Measurements from ENCODE around the gene PARP16. TPM values are rescaled to one million over a fixed set of nuclear protein-coding genes. Genes with fewer than 3 reads are reported as not detected.

Gene PARP16
- total and polyA plus RNA-seq, 9 of the 15 experiments (the other 6 are each of a cell fraction or from before 2014, with no cell fraction given): 3.0 to 9.9 (median 5.8) TPM

DNA sequence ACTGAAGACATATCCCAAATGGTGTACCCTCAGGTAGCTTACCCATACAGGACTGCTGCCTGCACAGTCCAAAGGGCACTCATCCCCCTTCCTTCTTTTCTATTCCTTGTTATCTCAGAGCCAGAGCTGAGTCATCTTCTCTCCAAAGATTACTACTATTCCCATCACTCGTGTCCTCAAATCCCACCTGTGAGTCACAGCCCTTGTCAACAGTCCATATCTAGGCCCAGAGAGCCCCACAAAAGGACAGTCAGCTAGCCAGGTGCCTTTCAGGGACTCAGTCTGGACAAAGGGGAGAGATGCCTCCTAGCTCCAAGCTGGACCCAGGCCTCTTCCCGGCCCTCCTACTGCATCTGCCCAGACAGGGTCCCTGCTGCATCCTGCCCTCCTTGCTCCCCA lies 11.0 kb downstream of the PARP16 start (continued):
- TF ChIP-seq, protein P1, sequence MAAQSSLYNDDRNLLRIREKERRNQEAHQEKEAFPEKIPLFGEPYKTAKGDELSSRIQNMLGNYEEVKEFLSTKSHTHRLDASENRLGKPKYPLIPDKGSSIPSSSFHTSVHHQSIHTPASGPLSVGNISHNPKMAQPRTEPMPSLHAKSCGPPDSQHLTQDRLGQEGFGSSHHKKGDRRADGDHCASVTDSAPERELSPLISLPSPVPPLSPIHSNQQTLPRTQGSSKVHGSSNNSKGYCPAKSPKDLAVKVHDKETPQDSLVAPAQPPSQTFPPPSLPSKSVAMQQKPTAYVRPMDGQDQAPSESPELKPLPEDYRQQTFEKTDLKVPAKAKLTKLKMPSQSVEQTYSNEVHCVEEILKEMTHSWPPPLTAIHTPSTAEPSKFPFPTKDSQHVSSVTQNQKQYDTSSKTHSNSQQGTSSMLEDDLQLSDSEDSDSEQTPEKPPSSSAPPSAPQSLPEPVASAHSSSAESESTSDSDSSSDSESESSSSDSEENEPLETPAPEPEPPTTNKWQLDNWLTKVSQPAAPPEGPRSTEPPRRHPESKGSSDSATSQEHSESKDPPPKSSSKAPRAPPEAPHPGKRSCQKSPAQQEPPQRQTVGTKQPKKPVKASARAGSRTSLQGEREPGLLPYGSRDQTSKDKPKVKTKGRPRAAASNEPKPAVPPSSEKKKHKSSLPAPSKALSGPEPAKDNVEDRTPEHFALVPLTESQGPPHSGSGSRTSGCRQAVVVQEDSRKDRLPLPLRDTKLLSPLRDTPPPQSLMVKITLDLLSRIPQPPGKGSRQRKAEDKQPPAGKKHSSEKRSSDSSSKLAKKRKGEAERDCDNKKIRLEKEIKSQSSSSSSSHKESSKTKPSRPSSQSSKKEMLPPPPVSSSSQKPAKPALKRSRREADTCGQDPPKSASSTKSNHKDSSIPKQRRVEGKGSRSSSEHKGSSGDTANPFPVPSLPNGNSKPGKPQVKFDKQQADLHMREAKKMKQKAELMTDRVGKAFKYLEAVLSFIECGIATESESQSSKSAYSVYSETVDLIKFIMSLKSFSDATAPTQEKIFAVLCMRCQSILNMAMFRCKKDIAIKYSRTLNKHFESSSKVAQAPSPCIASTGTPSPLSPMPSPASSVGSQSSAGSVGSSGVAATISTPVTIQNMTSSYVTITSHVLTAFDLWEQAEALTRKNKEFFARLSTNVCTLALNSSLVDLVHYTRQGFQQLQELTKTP (IDR thresholded peaks at IDR 0.05; ENCODE audit: low read depth in 1 of 2, partially characterized antibody in 2 of 2): peak in 1 of 2 experiments; percentile 55
- TF ChIP-seq, protein P2, sequence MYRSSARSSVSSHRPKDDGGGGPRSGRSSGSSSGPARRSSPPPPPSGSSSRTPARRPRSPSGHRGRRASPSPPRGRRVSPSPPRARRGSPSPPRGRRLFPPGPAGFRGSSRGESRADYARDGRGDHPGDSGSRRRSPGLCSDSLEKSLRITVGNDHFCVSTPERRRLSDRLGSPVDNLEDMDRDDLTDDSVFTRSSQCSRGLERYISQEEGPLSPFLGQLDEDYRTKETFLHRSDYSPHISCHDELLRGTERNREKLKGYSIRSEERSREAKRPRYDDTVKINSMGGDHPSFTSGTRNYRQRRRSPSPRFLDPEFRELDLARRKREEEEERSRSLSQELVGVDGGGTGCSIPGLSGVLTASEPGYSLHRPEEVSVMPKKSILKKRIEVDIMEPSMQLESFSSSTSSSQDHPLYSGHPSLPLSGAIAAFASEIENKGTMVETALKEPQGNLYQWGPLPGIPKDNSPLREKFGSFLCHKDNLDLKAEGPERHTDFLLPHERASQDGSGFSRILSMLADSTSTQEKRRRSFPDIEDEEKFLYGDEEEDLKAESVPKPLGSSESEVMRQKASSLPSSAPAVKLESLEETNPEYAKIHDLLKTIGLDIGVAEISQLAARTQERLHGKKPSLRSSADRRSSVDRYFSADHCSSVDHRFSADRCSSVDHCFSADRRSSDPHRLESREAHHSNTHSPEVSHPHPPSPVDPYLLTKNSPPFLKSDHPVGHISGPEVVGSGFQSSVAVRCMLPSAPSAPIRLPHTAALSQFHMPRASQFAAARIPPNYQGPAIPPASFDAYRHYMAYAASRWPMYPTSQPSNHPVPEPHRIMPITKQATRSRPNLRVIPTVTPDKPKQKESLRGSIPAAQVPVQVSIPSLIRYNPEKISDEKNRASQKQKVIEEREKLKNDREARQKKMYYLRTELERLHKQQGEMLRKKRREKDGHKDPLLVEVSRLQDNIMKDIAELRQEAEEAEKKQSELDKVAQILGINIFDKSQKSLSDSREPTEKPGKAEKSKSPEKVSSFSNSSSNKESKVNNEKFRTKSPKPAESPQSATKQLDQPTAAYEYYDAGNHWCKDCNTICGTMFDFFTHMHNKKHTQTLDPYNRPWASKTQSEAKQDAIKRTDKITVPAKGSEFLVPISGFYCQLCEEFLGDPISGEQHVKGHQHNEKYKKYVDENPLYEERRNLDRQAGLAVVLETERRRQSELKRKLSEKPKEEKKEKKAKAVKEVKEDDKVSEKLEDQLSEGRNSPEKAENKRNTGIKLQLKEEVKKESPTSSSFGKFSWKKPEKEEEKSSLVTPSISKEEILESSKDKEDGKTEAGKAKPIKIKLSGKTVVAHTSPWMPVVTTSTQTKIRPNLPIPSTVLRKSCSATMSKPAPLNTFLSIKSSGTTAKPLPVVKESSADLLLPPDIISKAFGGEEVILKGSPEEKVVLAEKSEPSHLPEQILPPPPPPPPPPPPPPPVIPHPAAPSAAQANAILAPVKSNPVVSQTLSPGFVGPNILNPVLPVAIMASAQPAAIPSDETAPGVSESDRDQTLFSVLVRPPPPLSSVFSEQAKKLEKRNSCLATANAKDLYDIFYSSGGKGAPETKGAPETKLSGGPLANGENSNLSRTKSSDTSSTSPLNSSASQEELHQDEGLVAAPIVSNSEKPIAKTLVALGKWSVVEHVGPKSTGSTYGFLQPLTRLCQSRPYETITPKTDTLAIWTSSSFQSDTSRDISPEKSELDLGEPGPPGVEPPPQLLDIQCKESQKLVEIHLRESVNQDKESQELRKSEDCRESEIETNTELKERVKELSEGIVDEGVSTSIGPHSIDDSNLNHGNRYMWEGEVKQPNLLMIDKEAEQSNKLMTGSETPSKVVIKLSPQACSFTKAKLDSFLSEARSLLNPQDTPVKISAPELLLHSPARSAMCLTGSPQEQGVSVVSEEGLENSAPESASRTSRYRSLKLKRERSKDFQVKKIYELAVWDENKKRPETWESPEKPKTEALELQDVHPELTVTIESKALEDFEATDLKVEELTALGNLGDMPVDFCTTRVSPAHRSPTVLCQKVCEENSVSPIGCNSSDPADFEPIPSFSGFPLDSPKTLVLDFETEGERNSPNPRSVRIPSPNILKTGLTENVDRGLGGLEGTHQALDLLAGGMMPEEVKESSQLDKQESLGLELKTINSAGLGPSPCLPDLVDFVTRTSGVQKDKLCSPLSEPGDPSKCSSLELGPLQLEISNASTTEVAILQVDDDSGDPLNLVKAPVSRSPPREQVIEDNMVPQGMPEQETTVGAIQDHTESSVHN (IDR thresholded peaks at IDR 0.05; ENCODE audit: borderline replicate concordance in 1 of 2, low read depth in 1 of 2): peak in 1 of 2 experiments; percentile 48; a peak in 1 of 4 replicates
- TF ChIP-seq SOX6 (IDR thresholded peaks at IDR 0.05) (peak; percentile 67; the same call in 1 of the 2 replicates), NCOA1 (IDR thresholded peaks at IDR 0.05; ENCODE audit: low read depth) (peak; percentile 71), TAF15 (IDR thresholded peaks at IDR 0.05; ENCODE audit: low read depth, low read length) (no peak), MEIS2 (IDR thresholded peaks at IDR 0.05; ENCODE audit: partially characterized antibody) (peak; percentile 29), SMARCA4 (IDR thresholded peaks at IDR 0.05) (peak; percentile 87), NFE2 (IDR thresholded peaks at IDR 0.05; ENCODE audit: low read depth) (peak; percentile 61), ZNF133 (CRISPR knock-in tag; IDR thresholded peaks at IDR 0.05) (no peak), ZNF316 (IDR thresholded peaks at IDR 0.05) (peak; percentile 53)

Data from K562 (cell line).